SK-N-MC (cell line): ENCODE measurements around the gene ANKRD11.

ENCODE experiments used
- DNase-seq: peaks from one replicate; pipeline ENCODE4 v3.0.0-alpha.2; 2011; ENCODE audit warnings: low read depth, low spot score
- H3K27ac ChIP-seq: fragments of 200-600 bp; sonication (generic); 2 replicates; pipeline ENCODE4 v1.5.1; 2016; ENCODE audit warnings: mixed run types
- H3K36me3 ChIP-seq: fragments of 200-600 bp; sonication (generic); 2 replicates; pipeline ENCODE4 v1.6.1; 2017; ENCODE audit warnings: antibody characterized with exemption, low read length, mixed read lengths; ENCODE audit not compliant: insufficient read depth
- H3K4me3 ChIP-seq: fragments of 200-600 bp; sonication (generic); 2 replicates; pipeline ENCODE4 v1.5.1; 2016
- H3K9ac ChIP-seq: fragments of 200-600 bp; sonication (generic); 2 replicates; pipeline ENCODE4 v1.8.0; 2017; ENCODE audit warnings: mixed run types, mixed read lengths; ENCODE audit not compliant: insufficient read length
- H3K9me3 ChIP-seq: fragments of 200-600 bp; sonication (generic); 2 replicates; pipeline ENCODE4 v1.6.1; 2017; ENCODE audit warnings: low read depth, mild to moderate bottlenecking, antibody characterized with exemption, low read length, moderate library complexity, mixed read lengths
- EZH2 ChIP-seq: fragments of 200-600 bp; sonication (generic); IDR thresholded peaks from one replicate; pipeline ENCODE4 v1.6.1; 2017; ENCODE audit warnings: antibody characterized with exemption
- FOXP2 ChIP-seq: optimal IDR thresholded peaks from 2 replicates; pipeline ENCODE3; 2011; ENCODE audit warnings: mild to moderate bottlenecking, moderate library complexity; ENCODE audit not compliant: insufficient read depth; ENCODE audit errors: extremely low read length, control extremely low read depth
- POLR2AphosphoS5 ChIP-seq: IDR thresholded peaks from 2 replicates; pipeline ENCODE4 v1.6.1; 2012; ENCODE audit warnings: mild to moderate bottlenecking, low read depth, low read length, borderline replicate concordance

The ANKRD11 gene

DNA sequence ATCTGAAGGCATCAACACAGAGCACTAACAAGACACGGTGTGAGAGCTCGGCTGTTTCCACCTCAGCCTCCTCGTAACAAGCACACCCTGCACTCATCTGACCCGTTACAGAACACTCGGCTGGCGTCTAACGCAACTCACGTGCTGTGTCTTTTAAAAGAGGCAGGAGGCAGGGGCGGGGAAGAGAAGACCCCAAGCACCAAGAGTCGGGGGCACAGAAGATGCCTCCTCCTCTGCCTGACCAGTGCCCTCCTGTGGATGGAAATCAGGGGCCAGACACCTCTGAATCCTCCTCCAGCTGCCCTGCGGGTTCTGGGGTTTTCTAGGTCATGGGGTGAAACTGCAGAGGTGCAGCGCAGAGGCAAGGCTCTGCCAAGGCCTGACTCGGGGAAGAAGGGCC is 198.6 kb downstream of the ANKRD11 start:
- H3K9me3 ChIP-seq, result no peaks in the 10 kb centered on the region
- no peak overlapping the region for H3K9ac ChIP-seq
- DNase-seq, result no peak
- H3K36me3 ChIP-seq, result peaks cover 20% of the 10 kb centered on the region; the same call in 1 of the 2 replicates
- no peak overlapping the region for H3K4me3 ChIP-seq
- TF ChIP-seq POLR2AphosphoS5, result no peak
- TF ChIP-seq EZH2, result no peak
- TF ChIP-seq FOXP2, result no peak
- H3K27ac ChIP-seq, result no peak overlapping the region

DNA sequence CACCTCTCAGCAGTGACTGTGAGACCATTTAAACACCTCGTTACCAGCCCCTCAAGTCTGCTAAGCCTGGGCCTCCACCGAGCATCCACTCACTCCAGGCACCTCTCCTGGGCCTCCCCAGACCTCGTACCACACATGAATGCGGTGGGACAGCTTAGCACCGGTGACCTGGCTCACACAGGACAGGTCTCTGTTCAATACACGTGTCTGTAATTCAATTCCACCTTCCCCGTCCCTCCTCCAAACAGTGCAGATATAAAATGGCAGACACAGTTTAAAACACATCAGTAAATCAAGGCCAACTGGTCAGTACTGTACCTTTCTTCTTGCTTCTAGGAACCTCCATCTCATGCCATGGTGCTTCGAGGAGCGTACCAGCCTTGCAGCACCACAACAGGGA is 199.0 kb downstream of the ANKRD11 start:
- Histone ChIP-seq H3K27ac (no peak overlapping the region), H3K4me3 (no peak overlapping the region), H3K9ac (no peak overlapping the region), H3K9me3 (no peaks in the 10 kb centered on the region), H3K36me3 (peaks cover 24% of the 10 kb centered on the region)
- no peak for DNase-seq
- TF ChIP-seq EZH2, result no peak
- TF ChIP-seq POLR2AphosphoS5, result no peak
- no peak for TF ChIP-seq FOXP2

DNA sequence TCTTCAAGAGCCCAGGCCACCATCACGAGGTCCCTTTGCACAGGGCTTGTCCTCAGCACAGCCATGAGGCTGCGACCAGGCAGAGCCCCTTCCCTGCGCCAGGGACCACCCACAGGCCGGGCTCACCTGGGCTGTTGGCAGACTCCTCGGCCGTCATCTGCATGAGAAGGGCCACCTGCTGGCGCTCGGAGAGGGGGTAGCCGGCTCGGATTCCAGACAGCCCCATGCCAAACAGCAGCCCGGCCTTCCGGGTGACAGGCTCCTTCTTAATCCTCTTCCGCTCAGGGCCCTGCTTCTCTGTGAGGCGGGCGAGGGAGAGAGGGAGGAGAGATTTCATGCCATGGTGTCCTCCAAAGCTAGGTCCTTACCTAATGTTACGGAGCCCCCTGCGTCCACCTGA is 199.5 kb downstream of the ANKRD11 start:
- Histone ChIP-seq H3K36me3 (peaks cover 29% of the 10 kb centered on the region), H3K9ac (no peak overlapping the region), H3K4me3 (no peak overlapping the region), H3K9me3 (no peaks in the 10 kb centered on the region), H3K27ac (no peak overlapping the region)
- no peak for DNase-seq
- TF ChIP-seq FOXP2, result no peak
- no peak for TF ChIP-seq POLR2AphosphoS5
- TF ChIP-seq EZH2, result no peak

DNA sequence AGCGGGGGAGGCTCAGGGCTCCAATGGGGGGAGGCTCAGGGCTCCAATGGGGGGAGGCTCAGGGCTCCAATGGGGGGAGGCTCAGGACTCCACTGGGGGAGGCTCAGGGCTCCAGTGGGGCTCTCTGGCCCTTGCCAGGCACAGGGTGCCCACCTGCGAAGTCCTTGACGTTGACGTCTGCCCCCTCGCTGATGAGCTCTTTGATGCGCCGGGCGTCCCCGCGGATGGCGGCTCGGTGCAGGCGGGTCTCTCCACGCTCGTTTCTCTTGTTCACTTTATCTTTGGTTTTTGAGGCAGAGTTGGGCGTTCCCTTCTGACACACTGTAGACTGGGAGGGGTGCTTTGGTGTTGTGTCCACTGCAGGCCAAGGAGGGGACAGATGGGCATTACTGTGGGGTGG is 199.9 kb downstream of the ANKRD11 start:
- Histone ChIP-seq H3K9ac (no peak overlapping the region), H3K27ac (no peak overlapping the region), H3K36me3 (peaks cover 33% of the 10 kb centered on the region), H3K4me3 (no peak overlapping the region), H3K9me3 (no peaks in the 10 kb centered on the region)
- no peak for DNase-seq
- TF ChIP-seq POLR2AphosphoS5, result no peak
- no peak for TF ChIP-seq FOXP2
- TF ChIP-seq EZH2, result no peak

DNA sequence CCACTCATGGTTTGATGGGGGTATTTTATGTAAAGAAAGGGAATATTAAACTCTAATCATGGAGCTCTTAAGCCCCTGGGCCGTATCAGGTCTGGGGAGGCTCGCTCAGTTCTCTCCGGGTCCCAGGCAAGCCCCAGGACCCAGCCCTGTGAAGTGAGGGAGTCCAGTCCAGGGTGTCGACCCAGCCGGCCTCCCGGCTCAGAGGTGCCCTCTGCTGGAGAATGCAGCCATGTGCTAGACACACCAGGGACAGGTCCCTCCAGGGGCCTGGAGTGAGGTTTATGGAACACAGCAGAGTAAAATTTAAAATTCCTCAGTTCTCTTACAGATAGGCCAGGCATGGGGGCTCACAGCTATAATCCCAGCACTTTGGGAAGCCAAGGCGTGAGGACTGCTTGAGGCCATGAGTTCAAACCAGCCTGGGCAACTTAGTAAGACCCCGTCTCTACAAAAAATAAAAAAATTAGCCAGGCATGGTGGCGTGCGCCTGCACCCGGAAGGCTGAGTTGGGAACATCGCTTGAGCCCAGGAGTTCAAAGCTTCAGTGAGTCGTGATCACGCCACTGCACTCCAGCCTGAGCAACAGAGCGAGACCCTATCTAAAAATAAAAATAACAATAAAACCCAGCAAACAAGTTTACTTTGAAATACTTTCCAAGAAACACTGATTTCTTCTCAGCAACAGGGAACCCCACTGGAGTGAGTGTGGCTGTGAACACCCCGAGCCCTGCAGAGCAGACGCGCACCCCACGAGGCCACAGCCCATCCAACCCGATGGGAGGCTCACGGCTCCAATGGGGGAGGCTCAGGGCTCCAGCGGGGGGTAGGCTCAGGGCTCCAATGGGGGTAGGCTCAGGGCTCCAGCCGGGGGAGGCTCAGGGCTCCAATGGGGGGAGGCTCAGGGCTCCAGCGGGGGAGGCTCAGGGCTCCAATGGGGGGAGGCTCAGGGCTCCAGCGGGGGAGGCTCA is 200.6 kb downstream of the ANKRD11 start:
- DNase-seq, result no peak
- Histone ChIP-seq H3K36me3 (peaks cover 41% of the 10 kb centered on the region), H3K4me3 (no peak overlapping the region), H3K27ac (no peak overlapping the region), H3K9ac (no peak overlapping the region), H3K9me3 (no peaks in the 10 kb centered on the region)
- TF ChIP-seq POLR2AphosphoS5, result no peak
- TF ChIP-seq FOXP2, result no peak
- TF ChIP-seq EZH2, result no peak

DNA sequence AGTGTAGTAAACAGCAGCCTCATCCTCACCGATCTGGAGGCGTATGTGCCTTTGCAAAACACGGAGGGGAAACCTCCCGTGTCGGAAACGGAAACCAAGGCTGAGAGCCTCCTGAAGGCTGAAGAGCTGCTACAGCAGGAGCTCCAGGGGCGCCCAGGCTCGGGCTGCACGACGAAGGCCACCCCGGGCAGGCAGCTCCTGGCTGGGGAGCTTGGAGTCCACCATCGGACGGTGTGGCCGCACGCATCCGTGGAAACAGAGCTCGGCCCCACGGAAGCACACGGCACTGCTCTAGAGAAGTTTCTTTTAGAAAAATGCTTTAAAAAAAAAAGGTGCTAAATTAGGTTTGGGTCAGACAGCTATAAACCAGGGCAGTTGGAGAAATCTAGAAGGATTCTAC is 201.4 kb downstream of the ANKRD11 start:
- no peak overlapping the region for H3K27ac ChIP-seq
- H3K36me3 ChIP-seq, result peaks cover 43% of the 10 kb centered on the region
- no peak for TF ChIP-seq FOXP2
- no peak for TF ChIP-seq EZH2
- no peak for TF ChIP-seq POLR2AphosphoS5

DNA sequence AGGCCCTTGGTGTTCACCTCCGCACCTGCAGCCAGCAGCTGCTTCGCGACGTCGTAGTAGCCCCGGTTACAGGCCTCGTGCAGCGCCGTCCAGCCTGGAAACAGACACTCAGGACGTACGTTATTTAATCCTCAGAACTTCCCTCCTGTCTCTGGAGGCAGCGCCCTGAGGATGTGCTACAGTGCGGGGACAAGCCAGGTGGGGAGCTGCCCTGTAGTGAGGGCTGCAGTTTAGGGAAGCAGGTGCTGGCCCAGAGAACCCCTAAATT is 201.8 kb downstream of the ANKRD11 start:
- DNase-seq, result no peak
- no peak overlapping the region for H3K4me3 ChIP-seq
- H3K9me3 ChIP-seq, result no peaks in the 10 kb centered on the region
- H3K9ac ChIP-seq, result no peak overlapping the region
- peaks cover 43% of the 10 kb centered on the region for H3K36me3 ChIP-seq
- no peak overlapping the region for H3K27ac ChIP-seq
- TF ChIP-seq FOXP2 (no peak), EZH2 (no peak), POLR2AphosphoS5 (no peak)

More for the DNA sequence above, 201.4 kb downstream of the ANKRD11 start:
- no peak overlapping the region for H3K9ac ChIP-seq
- H3K9me3 ChIP-seq, result no peaks in the 10 kb centered on the region
- DNase-seq, result no peak
- no peak overlapping the region for H3K4me3 ChIP-seq

DNA sequence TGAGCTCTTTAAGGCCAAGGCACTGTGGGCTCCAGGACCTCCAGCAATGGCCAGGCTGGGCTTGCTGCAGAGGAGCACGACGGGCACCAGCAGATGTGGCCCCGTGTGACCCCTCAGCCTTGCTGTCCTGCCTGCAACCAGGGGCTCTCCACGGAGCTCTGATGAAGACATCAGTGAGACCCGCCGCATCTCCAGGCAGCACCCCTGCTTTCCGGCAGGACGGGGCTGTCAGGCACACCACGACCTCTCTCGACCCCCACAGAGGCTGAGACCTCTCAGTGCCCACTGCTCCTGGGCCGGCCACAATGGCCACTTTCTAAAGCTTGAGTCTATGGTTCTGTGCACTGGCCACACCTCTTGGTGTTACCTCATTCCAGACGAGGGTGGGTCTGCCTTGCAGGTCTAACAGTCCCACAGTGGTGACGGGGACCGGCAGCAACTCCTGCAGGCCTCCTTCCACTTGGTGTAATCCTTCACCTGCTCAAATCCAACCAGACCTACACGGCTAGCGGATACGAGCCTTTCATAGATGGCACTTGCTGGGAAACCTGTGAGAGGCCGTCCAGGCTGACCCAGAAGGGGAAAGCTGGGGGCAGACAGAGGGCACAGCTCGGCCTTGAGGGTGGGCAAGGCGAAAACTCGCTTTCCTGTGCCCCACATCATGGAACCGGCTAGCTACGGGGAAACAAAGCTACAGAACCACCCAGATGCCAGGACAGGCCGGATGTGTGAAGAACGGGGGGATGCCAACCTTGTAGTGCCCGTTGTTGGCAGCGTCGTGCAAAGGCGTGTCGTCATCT is 202.4 kb downstream of the ANKRD11 start:
- H3K27ac ChIP-seq, result no peak overlapping the region
- H3K36me3 ChIP-seq, result peaks cover 43% of the 10 kb centered on the region
- H3K9me3 ChIP-seq, result no peaks in the 10 kb centered on the region
- TF ChIP-seq POLR2AphosphoS5, result no peak
- TF ChIP-seq EZH2, result no peak
- no peak for TF ChIP-seq FOXP2
- H3K4me3 ChIP-seq, result no peak overlapping the region
- H3K9ac ChIP-seq, result no peak overlapping the region
- no peak for DNase-seq
